Smooth muscle cell (in vitro differentiated cells): ENCODE data around the gene MAD1L1. TPM values are rescaled to one million over a fixed set of nuclear protein-coding genes. Genes with fewer than 3 reads are reported as not detected.

Source experiments
- DNase-seq: peaks from one replicate; lab custom pipeline; 2025; ENCODE audit not compliant: unreplicated experiment; lab: John Stamatoyannopoulos, UW
- H2AFZ ChIP-seq: fragments of 200-600 bp; sonication (generic); 2 replicates; pipeline ENCODE4 v1.6.0; 2016; ENCODE audit warnings: antibody characterized with exemption, low read depth, mild to moderate bottlenecking
- H3F3A ChIP-seq: fragments of 200-600 bp; sonication (generic); 2 replicates; pipeline ENCODE4 v1.6.0; 2017; ENCODE audit warnings: antibody characterized with exemption, low read depth
- H3K27ac ChIP-seq: fragments of 200-600 bp; sonication (generic); 2 replicates; pipeline ENCODE4 v1.5.1; 2016; ENCODE audit warnings: low read depth, mild to moderate bottlenecking
- H3K27me3 ChIP-seq: fragments of 200-600 bp; sonication (generic); 2 replicates; pipeline ENCODE4 v1.6.1; 2016; ENCODE audit warnings: low read depth, mild to moderate bottlenecking
- H3K36me3 ChIP-seq: fragments of 200-600 bp; sonication (generic); 2 replicates; pipeline ENCODE4 v1.5.1; 2016; ENCODE audit warnings: low read depth
- H3K4me1 ChIP-seq: fragments of 200-600 bp; sonication (generic); 2 replicates; pipeline ENCODE4 v1.5.1; 2016; ENCODE audit warnings: low read depth
- H3K4me2 ChIP-seq: fragments of 200-600 bp; sonication (generic); 2 replicates; pipeline ENCODE4 v1.6.0; 2016; ENCODE audit warnings: mild to moderate bottlenecking
- H3K4me3 ChIP-seq: fragments of 200-600 bp; sonication (generic); 2 replicates; pipeline ENCODE4 v1.5.1; 2016; ENCODE audit warnings: mild to moderate bottlenecking
- H3K79me2 ChIP-seq: fragments of 200-600 bp; sonication (generic); 2 replicates; pipeline ENCODE4 v1.6.0; 2016; ENCODE audit warnings: low read depth, mild to moderate bottlenecking
- H3K9ac ChIP-seq: fragments of 200-600 bp; sonication (generic); 2 replicates; pipeline ENCODE4 v1.6.0; 2016; ENCODE audit warnings: low read depth
- H3K9me3 ChIP-seq: fragments of 200-600 bp; sonication (generic); replicated peaks from 2 replicates; pipeline ENCODE4 v1.5.1; 2016; ENCODE audit warnings: low read depth
- H4K20me1 ChIP-seq: fragments of 200-600 bp; sonication (generic); 2 replicates; pipeline ENCODE4 v1.6.0; 2016; ENCODE audit warnings: low read depth
- CTCF ChIP-seq: fragments of 200-600 bp; sonication (generic); IDR thresholded peaks from 2 replicates; pipeline ENCODE4 v1.5.1; 2017; ENCODE audit warnings: borderline replicate concordance, mild to moderate bottlenecking, antibody characterized with exemption; ENCODE audit not compliant: insufficient read depth, poor library complexity, severe bottlenecking
- WGBS: methylation state at CpG from one replicate; pipeline ENCODE4 v1.1.7; 2016; ENCODE audit warnings: low lambda C conversion rate; 5-methylcytosine and 5-hydroxymethylcytosine counted together
- polyA plus RNA-seq: library from polyadenylated mRNA; unstranded; fragments of >200 nt; fragmentation: Nextera tagmentation; extraction: Ambion mirVana; gene quantifications from 2 replicates; pipeline ENCODE4 v1.2.1, GENCODE V29; 2016
- total RNA-seq: library from RNA; depleted of rRNA; stranded (reverse); fragments of >200 nt; gene quantifications from 2 replicates; pipeline ENCODE4 v1.2.3, GENCODE V29; 2014

Gene MAD1L1
- total and polyA plus RNA-seq, 2 experiments from 2014 or later, result 33.4 to 60.7 TPM

- peaks cover 16% of the 10 kb centered on the region for H3K4me1 ChIP-seq
- H3K9ac ChIP-seq, result no peak overlapping the region
- no peak overlapping the region for H2AFZ ChIP-seq
- WGBS, result 65% methylated on average over 10 of the region's 10 CpGs
- no peaks in the 10 kb centered on the region for H3K27me3 ChIP-seq
- H3K4me3 ChIP-seq, result no peak overlapping the region
- H3F3A ChIP-seq, result no peaks in the 10 kb centered on the region
- H3K36me3 ChIP-seq, result no peaks in the 10 kb centered on the region
- no peak for DNase-seq
- TF ChIP-seq CTCF, result no peak
- no peaks in the 10 kb centered on the region for H3K9me3 ChIP-seq
- no peaks in the 10 kb centered on the region for H4K20me1 ChIP-seq
- no peak overlapping the region for H3K27ac ChIP-seq
- H3K4me2 ChIP-seq, result no peak overlapping the region
- no peaks in the 10 kb centered on the region for H3K79me2 ChIP-seq
Observed at GRCh38 chr7:2266911-2267310, 34.2 kb upstream of the MAD1L1 start.

DNA sequence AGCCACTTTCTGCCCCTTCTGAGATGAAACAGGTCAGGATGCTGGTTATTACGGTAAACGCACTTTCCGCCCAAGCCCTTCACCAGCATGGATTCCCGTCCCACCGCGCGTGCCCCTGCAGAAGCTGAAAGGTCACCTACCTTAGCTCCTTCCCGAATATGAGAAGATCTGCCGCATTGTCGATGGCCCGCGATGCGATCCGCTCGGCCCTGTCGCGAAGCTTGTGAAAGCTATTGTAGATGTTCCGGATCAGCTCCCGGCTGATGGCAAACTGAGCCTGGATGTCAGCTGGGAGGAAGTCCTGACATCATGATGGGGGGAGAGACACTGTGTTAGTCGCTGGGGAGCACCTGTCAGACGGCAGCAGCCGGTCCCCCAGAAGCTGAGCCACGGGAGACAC is 31.4 kb upstream of the MAD1L1 start:
- TF ChIP-seq CTCF, result no peak
- Histone ChIP-seq H3K9ac (no peak overlapping the region), H3F3A (no peaks in the 10 kb centered on the region), H3K27ac (no peak overlapping the region), H4K20me1 (no peaks in the 10 kb centered on the region), H3K79me2 (no peaks in the 10 kb centered on the region), H3K4me3 (no peak overlapping the region), H3K4me2 (no peak overlapping the region), H3K27me3 (no peaks in the 10 kb centered on the region), H3K4me1 (no peaks in the 10 kb centered on the region), H2AFZ (no peak overlapping the region), H3K9me3 (no peaks in the 10 kb centered on the region), H3K36me3 (no peaks in the 10 kb centered on the region)
- DNase-seq, result no peak
- WGBS, result 98% methylated on average over 23 of the region's 23 CpGs

DNA sequence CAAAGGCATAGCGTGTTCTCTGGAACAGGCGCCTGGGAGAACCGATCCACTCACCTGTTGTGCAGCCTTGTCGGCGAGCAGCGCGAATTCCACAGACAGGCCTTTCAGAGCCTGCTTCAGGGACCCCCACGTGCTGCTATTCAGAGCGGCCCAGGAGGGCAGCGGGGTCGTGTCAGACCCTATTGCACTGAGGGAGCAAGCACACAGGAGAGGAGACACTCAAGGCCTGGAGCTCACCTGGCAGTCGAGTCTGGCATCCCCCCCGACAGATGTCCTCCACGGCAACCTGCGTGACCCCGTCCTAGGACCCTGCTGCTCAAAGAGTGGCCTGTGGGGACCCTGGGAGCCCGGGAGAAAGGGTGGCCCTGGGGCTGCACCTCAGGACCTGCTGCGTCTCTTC is 30.4 kb upstream of the MAD1L1 start:
- no peak overlapping the region for H3K4me2 ChIP-seq
- no peaks in the 10 kb centered on the region for H3K36me3 ChIP-seq
- H3K79me2 ChIP-seq, result no peaks in the 10 kb centered on the region
- H3K9me3 ChIP-seq, result no peaks in the 10 kb centered on the region
- WGBS, result 95% methylated on average over 17 of the region's 18 CpGs
- no peak overlapping the region for H3K4me3 ChIP-seq
- no peak overlapping the region for H3K27ac ChIP-seq
- H2AFZ ChIP-seq, result no peak overlapping the region
- no peak for TF ChIP-seq CTCF
- no peaks in the 10 kb centered on the region for H3K4me1 ChIP-seq
- no peaks in the 10 kb centered on the region for H3K27me3 ChIP-seq
- H4K20me1 ChIP-seq, result no peaks in the 10 kb centered on the region
- no peak for DNase-seq
- no peaks in the 10 kb centered on the region for H3F3A ChIP-seq
- no peak overlapping the region for H3K9ac ChIP-seq

DNA sequence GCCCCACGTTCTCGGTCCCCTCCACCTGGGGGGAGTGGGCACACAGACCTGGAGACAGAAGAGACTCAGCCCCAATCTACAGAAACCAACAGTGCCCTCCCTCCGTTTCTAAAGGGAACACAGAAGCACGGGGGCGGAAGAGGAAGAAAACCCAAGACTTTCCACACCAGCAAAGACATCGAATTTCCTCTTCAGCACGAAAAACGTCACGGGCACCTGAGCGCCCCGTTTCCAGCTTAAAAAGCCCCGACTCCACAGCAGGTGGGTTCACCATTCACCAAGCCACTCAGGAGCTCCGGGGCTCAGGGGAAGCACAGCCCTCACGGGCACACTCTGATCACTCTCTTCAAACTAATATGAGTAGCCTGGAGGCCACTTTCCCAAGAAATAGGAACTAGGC is 28.9 kb upstream of the MAD1L1 start:
- Histone ChIP-seq H3F3A (no peaks in the 10 kb centered on the region), H3K9me3 (no peaks in the 10 kb centered on the region), H3K4me3 (no peak overlapping the region), H3K9ac (no peak overlapping the region), H3K27me3 (no peaks in the 10 kb centered on the region), H3K27ac (no peak overlapping the region), H4K20me1 (no peaks in the 10 kb centered on the region), H3K4me2 (no peak overlapping the region), H3K79me2 (no peaks in the 10 kb centered on the region), H3K4me1 (no peaks in the 10 kb centered on the region), H2AFZ (no peak overlapping the region), H3K36me3 (no peaks in the 10 kb centered on the region)
- no peak for TF ChIP-seq CTCF
- DNase-seq, result no peak
- 98% methylated on average over 14 of the region's 14 CpGs for WGBS
